ENCODE measurements around the gene LCE2B. TPM values are rescaled to one million over a fixed set of nuclear protein-coding genes. Genes with fewer than 3 reads are reported as not detected.

The LCE2B gene
- total RNA-seq, 1 donor from 2014 or later: not detected

DNA sequence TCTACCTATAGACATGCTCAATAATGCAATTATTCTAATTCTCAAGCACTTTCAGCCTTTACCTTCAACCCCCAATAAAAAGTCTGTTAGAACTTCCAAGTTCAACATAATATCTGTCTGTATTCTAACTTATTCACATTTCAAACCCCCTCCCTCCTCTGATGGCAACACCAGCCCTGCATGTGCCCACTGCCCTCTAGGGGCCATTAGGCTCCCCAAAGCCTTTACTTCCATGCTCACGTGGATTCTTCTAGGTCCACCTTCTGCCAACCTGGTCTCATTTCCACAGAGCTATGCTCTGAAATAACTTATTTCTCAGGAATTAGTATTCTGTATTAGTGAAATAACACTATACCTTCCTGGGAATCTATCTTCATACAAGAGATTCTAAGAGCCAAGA is 49.7 kb downstream of the LCE2B start:
- TF ChIP-seq, protein P1, sequence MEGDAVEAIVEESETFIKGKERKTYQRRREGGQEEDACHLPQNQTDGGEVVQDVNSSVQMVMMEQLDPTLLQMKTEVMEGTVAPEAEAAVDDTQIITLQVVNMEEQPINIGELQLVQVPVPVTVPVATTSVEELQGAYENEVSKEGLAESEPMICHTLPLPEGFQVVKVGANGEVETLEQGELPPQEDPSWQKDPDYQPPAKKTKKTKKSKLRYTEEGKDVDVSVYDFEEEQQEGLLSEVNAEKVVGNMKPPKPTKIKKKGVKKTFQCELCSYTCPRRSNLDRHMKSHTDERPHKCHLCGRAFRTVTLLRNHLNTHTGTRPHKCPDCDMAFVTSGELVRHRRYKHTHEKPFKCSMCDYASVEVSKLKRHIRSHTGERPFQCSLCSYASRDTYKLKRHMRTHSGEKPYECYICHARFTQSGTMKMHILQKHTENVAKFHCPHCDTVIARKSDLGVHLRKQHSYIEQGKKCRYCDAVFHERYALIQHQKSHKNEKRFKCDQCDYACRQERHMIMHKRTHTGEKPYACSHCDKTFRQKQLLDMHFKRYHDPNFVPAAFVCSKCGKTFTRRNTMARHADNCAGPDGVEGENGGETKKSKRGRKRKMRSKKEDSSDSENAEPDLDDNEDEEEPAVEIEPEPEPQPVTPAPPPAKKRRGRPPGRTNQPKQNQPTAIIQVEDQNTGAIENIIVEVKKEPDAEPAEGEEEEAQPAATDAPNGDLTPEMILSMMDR (IDR thresholded peaks at IDR 0.05; ENCODE audit: unreplicated experiment): no peak
- peaks cover 76% of the 10 kb centered on the region for H3K9me3 Mint-ChIP-seq

More for the DNA sequence above, 49.7 kb downstream of the LCE2B start:
- Mint-ChIP-seq H3K36me3 (no peaks in the 10 kb centered on the region), H3K4me3 (no peak overlapping the region), H3K27ac (no peak overlapping the region), H3K27me3 (ENCODE audit: low read depth) (no peaks in the 10 kb centered on the region), H3K4me1 (no peaks in the 10 kb centered on the region)
- DNase-seq (ENCODE audit: low spot score in 2 of 2, unreplicated experiment in 2 of 2): no peak

Other genes with a start within 250 kb of the LCE2B start
- gene LCE5A, start 175.3 kb upstream of the LCE2B start, total RNA-seq: not detected in 3 replicates
- not detected in 3 replicates for gene CRCT1, start 171.6 kb upstream of the LCE2B start, total RNA-seq
- not detected in 3 replicates for gene LCE3E, start 119.3 kb upstream of the LCE2B start, total RNA-seq
- gene LCE3D, start 105.6 kb upstream of the LCE2B start, total RNA-seq: not detected in 3 replicates
- not detected in 3 replicates for gene LCE3C, start 85.9 kb upstream of the LCE2B start, total RNA-seq
- gene LCE3B, start 72.3 kb upstream of the LCE2B start, total RNA-seq: not detected in 3 replicates
- not detected in 3 replicates for gene LCE3A, start 63.0 kb upstream of the LCE2B start, total RNA-seq
- gene LCE2D, start 22.7 kb upstream of the LCE2B start, total RNA-seq: not detected in 3 replicates
- gene LCE2C, start 10.8 kb upstream of the LCE2B start, total RNA-seq: not detected in 3 replicates
- gene LCE2A, start 12.2 kb downstream of the LCE2B start, total RNA-seq: not detected in 3 replicates
- not detected in 3 replicates for gene LCE4A, start 22.0 kb downstream of the LCE2B start, total RNA-seq
- gene KPRP, start 71.9 kb downstream of the LCE2B start, total RNA-seq: not detected in 3 replicates
- not detected in 3 replicates for gene LCE1F, start 89.0 kb downstream of the LCE2B start, total RNA-seq
- not detected in 3 replicates for gene LCE1E, start 100.1 kb downstream of the LCE2B start, total RNA-seq
- gene LCE1D, start 110.6 kb downstream of the LCE2B start, total RNA-seq: not detected in 3 replicates
- gene LCE1C, start 120.5 kb downstream of the LCE2B start, total RNA-seq: not detected in 3 replicates
- not detected in 3 replicates for gene LCE1B, start 125.8 kb downstream of the LCE2B start, total RNA-seq
- gene LCE1A, start 141.3 kb downstream of the LCE2B start, total RNA-seq: not detected in 3 replicates
- gene LCE6A, start 156.7 kb downstream of the LCE2B start, total RNA-seq: not detected in 3 replicates
- gene LCE7A, start 173.9 kb downstream of the LCE2B start, total RNA-seq: not detected in 3 replicates
- not detected in 3 replicates for gene SMCP, start 192.2 kb downstream of the LCE2B start, total RNA-seq
- 0.11 to 0.34 TPM (median 0.27 TPM) in 3 replicates for gene IVL, start 222.4 kb downstream of the LCE2B start, total RNA-seq

Data from mesothelial cell of epicardium (in vitro differentiated cells).